Coronary artery (tissue), 2 donors: ENCODE measurements around the gene CD300C.

Source experiments
- DNase-seq: peaks from one replicate; pipeline ENCODE4 v3.0.0-alpha.2; 2017; ENCODE audit warnings: low spot score
- H3K27ac ChIP-seq, 2 donors: fragments of 200-600 bp; sonication (generic); one replicate each; pipeline ENCODE4 v1.5.1; 2016 to 2019
- H3K4me3 ChIP-seq: fragments of 200-600 bp; sonication (generic); 2 replicates; pipeline ENCODE4 v1.5.1; 2016; ENCODE audit warnings: mild to moderate bottlenecking, moderate library complexity
- TF ChIP-seq, protein P1 (sequence below): fragments of 200-600 bp; sonication (generic); IDR thresholded peaks from one replicate; pipeline ENCODE4 v1.5.1; 2019; ENCODE audit warnings: antibody characterized with exemption

Gene CD300C

GRCh38 chr17:74549343-74549742 is 3.4 kb upstream of the CD300C start:
- Histone ChIP-seq H3K27ac (no peak overlapping the region), H3K4me3 (no peak overlapping the region)
- DNase-seq, result no peak
- TF ChIP-seq, protein P1, sequence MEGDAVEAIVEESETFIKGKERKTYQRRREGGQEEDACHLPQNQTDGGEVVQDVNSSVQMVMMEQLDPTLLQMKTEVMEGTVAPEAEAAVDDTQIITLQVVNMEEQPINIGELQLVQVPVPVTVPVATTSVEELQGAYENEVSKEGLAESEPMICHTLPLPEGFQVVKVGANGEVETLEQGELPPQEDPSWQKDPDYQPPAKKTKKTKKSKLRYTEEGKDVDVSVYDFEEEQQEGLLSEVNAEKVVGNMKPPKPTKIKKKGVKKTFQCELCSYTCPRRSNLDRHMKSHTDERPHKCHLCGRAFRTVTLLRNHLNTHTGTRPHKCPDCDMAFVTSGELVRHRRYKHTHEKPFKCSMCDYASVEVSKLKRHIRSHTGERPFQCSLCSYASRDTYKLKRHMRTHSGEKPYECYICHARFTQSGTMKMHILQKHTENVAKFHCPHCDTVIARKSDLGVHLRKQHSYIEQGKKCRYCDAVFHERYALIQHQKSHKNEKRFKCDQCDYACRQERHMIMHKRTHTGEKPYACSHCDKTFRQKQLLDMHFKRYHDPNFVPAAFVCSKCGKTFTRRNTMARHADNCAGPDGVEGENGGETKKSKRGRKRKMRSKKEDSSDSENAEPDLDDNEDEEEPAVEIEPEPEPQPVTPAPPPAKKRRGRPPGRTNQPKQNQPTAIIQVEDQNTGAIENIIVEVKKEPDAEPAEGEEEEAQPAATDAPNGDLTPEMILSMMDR, result no peak

GRCh38 chr17:74547736-74548135 is 1.8 kb upstream of the CD300C start:
- TF ChIP-seq, protein P1, result no peak
- no peak for DNase-seq
- no peak overlapping the region for H3K4me3 ChIP-seq
- no peak overlapping the region for H3K27ac ChIP-seq

DNA sequence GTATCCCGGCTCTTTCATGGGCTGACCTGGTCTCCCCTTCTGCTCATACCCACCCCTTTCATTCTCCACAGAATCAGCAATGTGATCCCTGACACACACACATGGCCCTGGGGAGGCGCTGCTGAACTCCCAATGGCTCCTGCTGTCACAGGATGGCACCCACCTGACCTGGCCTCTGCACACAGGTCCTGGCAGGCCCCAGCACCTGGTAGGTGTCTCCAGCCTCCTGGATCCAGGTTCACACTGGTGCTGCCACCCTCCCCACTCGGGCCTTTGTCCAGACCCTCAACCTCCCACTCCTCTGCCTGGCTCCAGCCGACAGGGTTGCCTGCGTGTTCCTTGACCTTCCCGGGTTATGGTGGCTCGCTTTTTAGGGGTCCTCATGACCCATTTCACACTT is 1.3 kb upstream of the CD300C start:
- DNase-seq, result no peak
- TF ChIP-seq, protein P1, result no peak
- Histone ChIP-seq H3K27ac (no peak overlapping the region), H3K4me3 (no peak overlapping the region)

- H3K27ac ChIP-seq, result peak overlapping the region in 1 of 2 donors; percentile 56
- TF ChIP-seq, protein P1, result no peak
Measured at GRCh38 chr17:74546586-74546985, 671 bp upstream of the CD300C start.

DNA sequence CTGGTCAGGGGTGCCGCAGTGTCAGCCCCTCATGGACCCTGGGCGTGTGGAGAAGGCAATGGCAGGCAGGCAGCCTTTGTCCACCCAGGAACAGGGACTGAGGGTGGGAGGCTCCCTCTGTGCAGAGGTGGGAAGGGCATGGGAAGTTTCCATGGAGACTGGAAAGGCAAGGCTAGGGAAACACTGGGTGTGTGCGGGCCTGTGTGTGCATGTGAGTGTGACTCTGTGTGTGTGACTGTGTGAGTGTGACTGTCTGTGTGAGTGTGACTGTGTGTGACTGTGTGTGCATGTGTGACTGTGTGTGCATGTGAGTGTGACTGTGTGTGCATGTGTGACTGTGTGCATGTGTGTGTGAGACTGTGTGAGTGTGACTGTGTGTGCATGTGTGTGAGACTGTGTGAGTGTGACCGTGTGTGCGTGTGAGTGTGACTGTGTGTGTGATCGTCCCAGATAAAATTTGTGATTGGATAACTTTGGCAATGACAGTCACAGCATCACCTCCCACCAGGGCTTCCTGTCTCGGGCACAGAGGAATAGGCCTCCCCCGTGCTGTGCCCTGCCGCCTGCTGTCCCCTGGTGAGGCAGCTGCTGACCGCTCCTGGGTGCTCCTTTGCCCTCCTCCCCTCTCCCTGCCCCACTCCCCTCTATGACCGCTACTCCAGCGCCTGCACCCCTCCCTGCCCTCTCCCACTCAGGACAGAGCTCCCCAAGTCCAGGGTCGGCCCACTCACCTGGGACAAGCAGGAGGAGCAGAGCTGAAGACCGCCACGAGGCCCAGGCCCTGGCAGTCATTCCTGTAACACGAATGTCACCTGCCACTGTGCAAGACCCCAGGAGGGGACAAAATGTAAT is 698 bp downstream of the CD300C start:
- Histone ChIP-seq H3K4me3 (peak overlapping the region; percentile 56), H3K27ac (peak overlapping the region in 1 of 2 donors; percentile 56)
- DNase-seq, result no peak
- TF ChIP-seq, protein P1, result no peak

More at GRCh38 chr17:74546586-74546985, 671 bp upstream of the CD300C start:
- H3K4me3 ChIP-seq, result no peak overlapping the region
- no peak for DNase-seq

DNA sequence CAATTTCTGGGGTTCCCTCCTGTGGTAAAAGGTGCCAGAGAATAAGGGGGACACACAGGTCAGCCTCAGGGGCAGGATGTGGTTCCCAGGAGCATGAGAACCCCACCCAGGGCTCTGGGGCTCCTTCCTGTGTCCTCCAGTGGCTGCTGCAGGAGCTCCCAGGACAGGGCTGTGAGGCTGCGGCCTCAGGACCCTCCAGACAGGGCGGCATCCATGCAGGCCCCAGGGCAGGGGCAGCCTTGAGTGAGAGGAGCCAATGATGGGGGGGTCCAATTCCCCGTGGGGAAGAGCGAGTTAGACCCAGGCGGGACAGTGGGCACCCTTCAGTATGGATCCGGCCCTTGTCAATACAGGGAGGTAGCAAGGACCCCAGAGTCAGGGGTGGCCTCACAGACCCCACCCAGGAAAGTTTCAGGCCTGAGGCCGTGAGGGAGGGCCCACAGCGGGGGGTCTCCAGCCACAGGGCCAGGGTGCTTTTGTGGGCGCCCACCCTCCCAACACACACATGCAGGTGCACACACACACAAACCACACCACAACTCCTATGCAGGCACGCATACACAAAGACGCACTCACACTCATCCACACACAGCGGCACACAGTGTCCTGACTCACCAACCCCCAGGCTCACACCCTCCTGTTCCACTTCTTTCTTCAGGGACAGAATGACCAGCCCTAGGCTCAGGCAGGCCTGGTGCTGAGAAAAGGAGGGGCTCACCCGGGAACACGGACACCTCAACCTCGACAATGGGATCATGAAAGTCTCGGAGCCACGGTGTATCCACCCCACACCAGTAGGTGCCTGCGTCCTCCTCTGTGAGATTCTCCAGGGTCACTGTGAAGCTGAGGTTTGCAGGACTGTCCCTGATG is 1.8 kb downstream of the CD300C start:
- Histone ChIP-seq H3K4me3 (no peak overlapping the region), H3K27ac (no peak overlapping the region)
- TF ChIP-seq, protein P1, result no peak
- no peak for DNase-seq
